ENCODE data around the gene CTDSPL. TPM values are rescaled to one million over a fixed set of nuclear protein-coding genes. Genes with fewer than 3 reads are reported as not detected.

The CTDSPL gene
- total RNA-seq, 1 experiment from 2014 or later: 81.9 TPM

GRCh38 chr3:38008191-38008701, 146.6 kb downstream of the CTDSPL start:
- peaks cover 30% of the 10 kb centered on the region for H3K36me3 Mint-ChIP-seq (ENCODE audit: insufficient read depth, unreplicated experiment)
- intact Hi-C loops (cut with micrococcal nuclease; ENCODE audit: unreplicated experiment): no loop called here
- no peak overlapping the region for H3K27ac Mint-ChIP-seq (ENCODE audit: unreplicated experiment)
- H3K9me3 Mint-ChIP-seq (ENCODE audit: low read depth, unreplicated experiment): no peaks in the 10 kb centered on the region
- BruUV-seq (replicated peaks): no TSS peak
- TF ChIP-seq CTCF (IDR thresholded peaks at IDR 0.05; ENCODE audit: unreplicated experiment): no peak
- H3K27me3 Mint-ChIP-seq (ENCODE audit: unreplicated experiment): no peaks in the 10 kb centered on the region
- H3K4me1 Mint-ChIP-seq (ENCODE audit: low read depth, unreplicated experiment): peaks cover 25% of the 10 kb centered on the region
- DNase-seq: no peak
- CTCF ChIA-PET: no interaction called here
- no peak overlapping the region for H3K4me3 Mint-ChIP-seq (ENCODE audit: low read depth, unreplicated experiment)

GRCh38 chr3:38008971-38009580, 147.4 kb downstream of the CTDSPL start:
- Mint-ChIP-seq H3K4me1 (ENCODE audit: low read depth, unreplicated experiment) (peaks cover 16% of the 10 kb centered on the region), H3K27me3 (ENCODE audit: unreplicated experiment) (no peaks in the 10 kb centered on the region), H3K4me3 (ENCODE audit: low read depth, unreplicated experiment) (no peak overlapping the region), H3K27ac (ENCODE audit: unreplicated experiment) (no peak overlapping the region), H3K9me3 (ENCODE audit: low read depth, unreplicated experiment) (no peaks in the 10 kb centered on the region), H3K36me3 (ENCODE audit: insufficient read depth, unreplicated experiment) (peaks cover 21% of the 10 kb centered on the region)
- CTCF ChIA-PET: no interaction called here
- BruUV-seq (replicated peaks): no TSS peak
- no peak for DNase-seq
- TF ChIP-seq CTCF (IDR thresholded peaks at IDR 0.05; ENCODE audit: unreplicated experiment): no peak
- intact Hi-C loops (cut with micrococcal nuclease; ENCODE audit: unreplicated experiment): no loop called here

DNA sequence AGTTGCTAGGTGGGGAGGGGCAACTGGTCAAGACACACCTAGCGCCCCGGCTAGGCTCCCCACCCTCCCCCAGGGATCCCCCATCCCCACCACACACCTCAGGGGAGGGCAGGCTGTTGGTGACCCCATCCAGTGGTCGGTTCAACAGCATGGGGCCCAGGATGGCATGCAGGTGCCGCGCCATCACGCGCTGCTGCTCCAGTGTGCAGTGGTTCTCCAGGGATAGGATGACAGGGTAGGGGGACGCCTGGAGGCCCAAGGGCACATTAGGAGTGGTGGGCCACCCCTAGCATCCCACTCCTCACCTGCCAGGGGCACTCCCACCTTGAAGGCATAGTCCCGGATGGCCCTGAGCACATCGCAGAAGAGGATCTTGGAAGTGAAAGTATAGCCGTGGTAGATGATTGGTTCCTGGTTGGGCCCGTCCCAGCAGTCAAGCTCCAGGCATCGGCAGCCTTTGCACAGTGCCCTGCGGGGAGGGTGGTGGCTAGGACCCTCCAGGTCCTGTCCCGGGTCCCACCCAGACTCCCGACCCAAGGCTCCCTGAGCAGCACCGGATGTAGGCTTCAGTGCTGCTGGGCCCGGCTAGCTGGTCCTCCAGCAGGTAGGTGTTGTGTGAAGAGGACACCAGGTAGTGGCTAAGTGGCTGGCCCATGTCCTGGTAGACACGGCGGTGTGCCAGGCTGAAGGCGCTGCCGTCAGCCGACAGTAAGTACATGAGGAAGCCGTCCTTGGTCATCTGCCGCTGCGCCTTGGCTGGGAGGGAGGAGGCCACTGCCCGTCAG, 148.3 kb downstream of the CTDSPL start:
- H3K9me3 Mint-ChIP-seq (ENCODE audit: low read depth, unreplicated experiment): no peaks in the 10 kb centered on the region
- peak overlapping the region; percentile 31 for H3K27ac Mint-ChIP-seq (ENCODE audit: unreplicated experiment)
- CTCF ChIA-PET: no interaction called here
- no peak overlapping the region for H3K4me3 Mint-ChIP-seq (ENCODE audit: low read depth, unreplicated experiment)
- TF ChIP-seq CTCF (IDR thresholded peaks at IDR 0.05; ENCODE audit: unreplicated experiment): no peak
- H3K36me3 Mint-ChIP-seq (ENCODE audit: insufficient read depth, unreplicated experiment): peaks cover 12% of the 10 kb centered on the region
- H3K27me3 Mint-ChIP-seq (ENCODE audit: unreplicated experiment): no peaks in the 10 kb centered on the region
- DNase-seq: no peak
- BruUV-seq (replicated peaks): TSS peak; percentile 1
- peaks cover 7% of the 10 kb centered on the region for H3K4me1 Mint-ChIP-seq (ENCODE audit: low read depth, unreplicated experiment)
- intact Hi-C loops (cut with micrococcal nuclease; ENCODE audit: unreplicated experiment): no loop called here

GRCh38 chr3:38011111-38011510, 149.4 kb downstream of the CTDSPL start:
- no peak for DNase-seq
- Mint-ChIP-seq H3K4me3 (ENCODE audit: low read depth, unreplicated experiment) (no peak overlapping the region), H3K27me3 (ENCODE audit: unreplicated experiment) (no peaks in the 10 kb centered on the region), H3K36me3 (ENCODE audit: insufficient read depth, unreplicated experiment) (peaks cover 6% of the 10 kb centered on the region), H3K4me1 (ENCODE audit: low read depth, unreplicated experiment) (no peaks in the 10 kb centered on the region), H3K27ac (ENCODE audit: unreplicated experiment) (no peak overlapping the region), H3K9me3 (ENCODE audit: low read depth, unreplicated experiment) (no peaks in the 10 kb centered on the region)
- TF ChIP-seq CTCF (IDR thresholded peaks at IDR 0.05; ENCODE audit: unreplicated experiment): no peak
- BruUV-seq (replicated peaks): no TSS peak
- CTCF ChIA-PET: no interaction called here
- intact Hi-C loops (cut with micrococcal nuclease; ENCODE audit: unreplicated experiment): no loop called here
